Occipital lobe (tissue), 2 donors: Measurements from ENCODE around the gene SLC41A2. TPM values are rescaled to one million over a fixed set of nuclear protein-coding genes. Genes with fewer than 3 reads are reported as not detected.
"Not testable (repeated sequence)": the region's sequence is repeated elsewhere in the genome, so short reads cannot be mapped to it uniquely, and the experiment has no call there.

Source experiments
- DNase-seq: peaks from one replicate; lab custom pipeline; 2025; lab: John Stamatoyannopoulos, UW
- total RNA-seq: library from RNA; depleted of rRNA; stranded (reverse); fragments of >200 nt; gene quantifications from one replicate; pipeline ENCODE4 v1.2.3, GENCODE V29; 2014

SLC41A2 gene
- total RNA-seq, 1 donor from 2014 or later: 190 TPM

DNA sequence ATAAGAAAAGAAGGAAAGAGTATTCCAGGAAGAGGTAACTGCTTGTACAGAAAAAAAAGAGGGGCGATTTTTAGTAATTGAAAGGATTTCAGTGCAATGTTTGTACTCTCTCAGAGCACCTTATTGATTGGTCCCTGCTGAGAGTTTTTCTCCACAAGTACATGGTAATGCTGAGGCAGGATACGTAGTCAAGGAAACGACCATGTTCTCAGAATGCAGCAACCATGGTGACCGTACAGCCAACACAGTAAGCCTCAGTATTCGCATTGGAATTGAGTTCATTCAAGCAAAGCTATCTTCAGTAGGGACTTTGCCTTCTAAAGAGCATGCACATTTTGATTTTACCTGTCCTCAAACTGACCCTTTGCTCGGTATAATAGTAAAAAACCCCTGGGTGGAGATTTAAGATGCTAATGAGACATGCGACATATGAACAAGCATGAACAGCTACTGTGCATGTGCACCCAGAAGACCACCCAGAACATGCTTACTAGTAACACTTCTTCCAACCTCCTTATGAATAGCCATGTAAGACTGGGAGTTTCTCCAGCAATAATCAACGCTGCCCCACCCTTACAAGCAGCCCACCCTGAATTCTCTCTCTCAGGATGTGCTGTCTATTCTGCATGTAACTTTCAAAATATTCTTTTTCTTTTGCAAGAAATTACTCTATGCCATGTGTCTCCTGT is 6.2 kb upstream of the SLC41A2 start:
- DNase-seq: no peak

- DNase-seq: no peak
Observed at GRCh38 chr12:104963757-104964156, 5.7 kb upstream of the SLC41A2 start.

DNA sequence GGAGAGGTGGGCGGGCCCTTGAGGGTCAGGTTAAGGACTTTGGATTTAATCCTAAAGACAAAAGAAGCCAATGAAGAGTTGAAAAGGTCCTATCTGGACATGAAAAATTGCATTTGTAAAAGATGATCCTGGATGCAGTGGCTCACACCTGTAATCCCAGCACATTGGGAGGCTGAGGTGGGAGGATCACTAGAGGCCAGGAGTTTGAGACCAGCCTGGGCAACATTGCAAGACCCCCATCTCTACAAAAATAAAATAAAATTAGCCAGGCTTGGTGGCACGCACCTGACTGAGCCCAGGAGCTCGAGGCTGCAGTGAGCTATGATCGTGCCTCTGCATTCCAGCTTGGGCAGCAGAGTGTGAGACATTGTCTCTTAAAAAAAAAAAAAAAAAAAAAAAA is 2.4 kb upstream of the SLC41A2 start:
- DNase-seq: no peak

- no peak for DNase-seq
Observed at GRCh38 chr12:104959335-104959841, 1.3 kb upstream of the SLC41A2 start.

DNA sequence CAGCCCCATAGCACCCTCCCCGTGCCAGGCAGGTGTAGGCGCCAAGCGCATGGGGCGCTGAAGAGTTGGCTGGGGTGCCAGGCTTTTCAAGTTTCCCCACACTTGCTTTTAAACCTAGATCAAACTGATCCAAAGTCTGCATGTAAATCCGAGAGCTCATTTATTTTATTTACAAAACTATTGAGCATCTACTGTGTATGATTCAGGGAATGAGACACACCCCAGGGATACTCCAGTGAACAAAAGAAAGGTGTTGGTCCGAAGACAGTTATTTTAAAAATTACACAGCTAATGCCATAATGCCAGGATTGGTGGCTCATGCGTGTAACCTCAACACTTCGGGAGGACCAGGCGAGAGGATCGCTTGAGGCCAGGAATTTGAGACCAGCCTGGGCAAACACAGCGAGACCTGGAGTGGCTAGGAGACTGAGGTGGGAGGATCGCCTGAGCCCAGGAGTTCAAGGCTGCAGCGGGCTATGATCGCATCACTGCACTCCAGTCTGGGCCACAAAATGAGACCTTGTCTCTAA is 780 bp upstream of the SLC41A2 start:
- no peak for DNase-seq

DNA sequence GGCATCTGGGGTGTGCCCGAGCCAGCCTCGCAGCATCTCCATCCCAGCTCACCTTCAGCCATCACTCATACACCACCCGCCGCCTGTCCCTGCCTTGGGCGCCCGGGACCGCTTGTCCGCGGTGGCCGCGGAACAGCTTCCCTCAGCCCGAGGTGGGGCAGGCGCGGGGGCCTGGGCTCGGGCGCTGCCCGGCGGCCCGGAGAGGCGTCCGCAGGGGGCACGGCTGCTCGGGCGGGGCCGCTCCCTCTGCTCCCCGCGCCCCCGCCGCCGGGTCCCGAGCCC is 430 bp downstream of the SLC41A2 start:
- no peak for DNase-seq

GRCh38 chr12:104956870-104957718 is 996 bp downstream of the SLC41A2 start:
- no peak for DNase-seq

DNA sequence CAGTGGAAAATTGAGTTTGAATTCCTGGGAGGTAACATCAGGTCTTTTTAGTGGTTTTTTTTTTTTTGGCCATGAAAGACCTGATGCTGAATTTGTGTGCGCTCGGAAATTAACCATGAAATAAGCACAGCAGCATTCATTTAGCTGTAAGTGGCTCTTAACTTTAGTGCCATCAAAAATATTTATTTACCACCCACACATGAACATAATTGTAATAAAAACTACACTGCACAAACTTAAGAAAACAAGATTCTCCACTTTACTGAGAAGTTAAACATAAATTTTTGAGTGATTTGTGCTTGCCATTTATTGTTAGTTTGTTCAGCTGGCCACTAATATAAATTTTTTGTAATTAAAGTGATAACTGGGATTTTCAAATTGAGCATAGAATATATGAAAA is 2.4 kb downstream of the SLC41A2 start:
- no peak for DNase-seq

DNA sequence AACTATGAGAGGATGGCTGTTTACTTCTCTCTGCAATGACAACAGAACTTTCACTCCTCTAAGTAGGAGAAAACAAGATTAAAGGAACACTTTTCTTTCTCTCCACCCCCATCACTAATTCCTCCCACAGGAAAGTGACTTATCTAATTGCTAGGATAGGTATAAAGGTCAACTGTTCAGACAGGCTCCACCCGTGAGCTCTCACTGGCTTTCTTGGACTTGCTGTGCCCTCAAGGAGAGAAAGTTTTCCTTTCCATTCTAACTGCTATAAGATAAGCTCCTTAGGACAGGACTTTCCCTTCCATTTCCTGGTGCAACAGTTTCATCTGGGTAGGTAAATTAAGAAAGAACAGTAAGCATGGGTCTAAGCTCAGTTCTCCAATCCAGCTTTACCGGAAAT is 4.8 kb downstream of the SLC41A2 start:
- DNase-seq: no peak

DNA sequence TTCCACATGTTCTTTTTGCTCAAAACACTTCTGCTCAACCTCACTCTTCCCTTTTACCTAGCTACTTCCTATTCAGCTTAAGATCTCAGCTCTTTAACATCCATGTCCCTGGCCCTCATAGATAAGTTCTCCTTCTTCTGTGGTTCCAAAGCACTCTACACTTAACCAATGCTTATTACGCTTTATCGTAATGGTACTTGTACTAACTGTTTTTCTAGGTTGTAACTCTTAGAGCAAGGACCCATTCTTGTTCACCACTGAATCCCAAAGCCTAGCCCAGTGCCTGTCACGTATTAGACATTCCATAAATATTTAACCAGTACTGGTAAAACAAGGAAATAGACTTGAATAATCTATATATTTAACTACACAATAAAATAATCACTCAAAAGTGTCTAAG is 5.3 kb downstream of the SLC41A2 start:
- DNase-seq: no peak

DNA sequence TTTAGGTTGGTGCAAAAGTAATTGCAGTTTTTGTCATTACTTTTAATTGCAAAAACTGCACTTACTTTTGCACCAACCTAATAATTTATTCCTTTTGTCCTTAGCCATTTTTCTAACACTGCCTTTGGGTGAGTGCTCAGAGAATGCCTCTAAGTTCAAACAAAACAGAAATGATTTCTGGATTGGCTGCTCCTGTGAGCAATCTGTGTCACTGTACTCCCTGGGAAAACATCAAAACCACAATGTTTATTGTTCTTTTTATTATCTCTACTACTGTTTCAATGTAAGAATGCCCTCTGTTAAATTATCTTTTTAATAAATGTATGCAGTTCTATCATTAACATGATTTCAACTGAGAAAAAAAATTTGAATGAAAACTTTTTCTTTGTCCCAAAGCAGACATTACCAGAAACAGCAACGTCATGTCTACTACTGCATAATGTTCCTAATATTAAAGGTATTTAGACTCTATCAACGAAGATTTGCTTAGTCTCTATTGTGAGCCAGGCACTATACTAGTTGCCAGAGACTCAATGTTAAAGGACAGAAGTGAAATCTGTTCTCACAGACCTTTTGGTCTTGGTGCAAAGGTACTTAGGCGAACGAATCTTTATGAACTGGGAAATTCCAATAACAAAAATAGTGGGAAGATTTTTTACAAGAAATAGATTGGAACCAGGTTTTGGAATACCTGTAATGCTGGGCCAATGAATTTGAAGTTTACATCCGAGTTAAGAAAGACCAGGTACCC is 6.2 kb downstream of the SLC41A2 start:
- DNase-seq: no peak

DNA sequence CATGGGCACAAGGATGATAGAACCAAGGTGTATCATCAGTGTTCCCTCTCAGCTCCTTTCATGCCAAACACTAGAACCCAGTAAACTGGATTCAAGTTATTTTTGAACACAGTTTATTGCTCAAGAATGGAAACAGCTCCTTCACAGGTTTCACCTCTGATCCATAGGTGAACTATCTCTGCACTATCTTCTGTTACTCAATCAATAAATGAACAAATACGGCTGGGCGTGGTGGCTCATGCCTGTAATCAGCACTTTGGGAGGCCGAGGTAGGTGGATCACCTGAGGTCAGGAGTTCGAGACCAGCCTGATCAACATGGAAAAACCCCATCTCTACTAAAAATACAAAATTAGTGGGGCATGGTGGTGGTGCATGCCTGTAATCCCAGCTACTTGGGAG is 9.4 kb downstream of the SLC41A2 start:
- not testable (repeated sequence) for DNase-seq

DNA sequence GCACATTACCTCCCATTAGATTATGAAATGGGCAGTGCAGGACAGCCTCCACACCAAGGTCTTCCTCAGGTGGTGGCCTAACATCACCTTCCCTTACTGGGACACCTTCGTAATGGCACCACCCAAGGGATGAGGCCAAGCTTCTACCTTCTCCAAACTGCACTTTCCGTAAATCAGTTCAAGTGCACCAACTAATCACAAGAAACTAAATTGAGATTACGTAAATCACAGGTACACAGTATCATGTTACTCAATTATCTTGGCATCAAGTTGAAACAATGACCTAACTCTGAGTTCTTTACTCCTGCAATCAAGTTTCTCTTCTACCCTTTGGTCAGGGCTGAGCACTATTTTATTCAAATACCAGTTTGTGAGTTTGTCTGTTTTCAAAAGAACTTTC is 13.8 kb downstream of the SLC41A2 start:
- DNase-seq: no peak

DNA sequence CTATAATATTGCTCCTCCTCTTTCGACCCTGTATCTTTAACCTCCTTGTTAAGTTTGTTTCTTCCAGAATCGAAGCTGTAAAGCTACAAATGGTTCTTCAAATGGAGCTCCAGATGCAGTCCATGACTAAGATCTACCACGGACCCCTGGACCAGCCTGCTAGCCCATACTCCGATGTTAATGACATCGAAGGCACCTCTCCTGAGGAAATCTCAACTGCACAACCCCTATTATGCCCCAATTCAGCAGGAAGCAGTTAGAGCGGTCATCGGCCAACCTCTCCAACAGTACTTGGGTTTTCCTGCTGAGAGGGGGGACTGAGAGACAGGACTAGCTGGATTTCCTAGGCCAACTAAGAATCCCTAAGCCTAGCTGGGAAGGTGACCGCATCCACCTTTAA is 14.7 kb downstream of the SLC41A2 start:
- DNase-seq: not testable (repeated sequence)

GRCh38 chr12:104942075-104942474 is 16.0 kb downstream of the SLC41A2 start:
- DNase-seq: no peak

DNA sequence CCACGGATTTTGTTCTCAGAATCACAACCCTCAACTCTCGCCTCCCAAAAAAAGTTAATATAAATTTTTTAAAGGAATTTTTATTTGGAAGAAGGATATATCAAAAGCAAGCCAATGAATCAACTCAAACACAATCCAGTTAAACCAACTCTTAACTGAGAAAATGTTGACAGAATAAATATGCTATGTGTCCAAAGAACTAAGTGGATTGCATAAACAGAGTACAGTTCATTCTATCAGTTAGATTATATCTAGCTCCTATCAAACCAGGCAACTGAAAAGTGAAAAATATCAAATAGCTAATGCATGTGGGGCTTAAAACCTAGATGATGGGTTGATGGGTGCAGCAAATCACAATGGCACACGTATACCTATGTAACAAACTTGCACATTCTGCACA is 16.6 kb downstream of the SLC41A2 start:
- DNase-seq: no peak

DNA sequence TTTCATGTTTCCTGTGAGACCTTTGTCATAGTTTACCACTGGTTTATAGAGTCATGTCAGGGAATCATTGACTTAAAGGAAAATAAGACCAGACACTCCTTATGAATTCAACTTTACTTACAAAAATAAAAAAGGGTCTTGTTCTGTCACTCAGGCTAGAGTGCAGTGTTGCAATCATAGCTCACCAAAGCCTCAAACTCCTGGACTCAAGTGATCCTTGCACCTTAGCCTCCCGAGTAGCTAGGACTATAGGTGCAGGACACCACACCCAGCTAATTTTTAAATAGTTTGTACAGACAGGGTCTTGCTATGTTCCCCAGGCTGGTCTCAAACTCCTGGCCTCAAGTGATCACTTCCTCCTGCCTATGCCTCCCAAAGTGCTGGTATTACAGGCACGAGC is 19.0 kb downstream of the SLC41A2 start:
- no peak for DNase-seq

DNA sequence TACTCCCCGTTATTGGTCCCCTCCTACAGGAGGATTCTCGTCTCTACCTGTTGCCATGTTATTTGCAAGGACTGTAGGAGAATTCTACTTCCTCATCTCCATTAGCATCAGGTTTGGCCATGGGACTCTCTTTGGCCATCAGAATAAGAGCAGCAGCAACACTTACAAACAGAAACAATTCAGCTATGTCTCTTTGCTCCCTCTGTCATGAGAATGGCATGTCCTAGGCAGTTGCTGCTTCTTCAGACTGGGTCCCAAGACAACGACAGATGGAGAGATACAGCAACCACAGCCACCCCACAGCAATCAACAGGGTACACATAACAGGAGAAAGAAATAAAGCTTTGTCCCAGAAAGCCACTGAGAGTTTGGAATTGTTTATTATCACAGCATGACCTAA is 19.7 kb downstream of the SLC41A2 start:
- no peak for DNase-seq

DNA sequence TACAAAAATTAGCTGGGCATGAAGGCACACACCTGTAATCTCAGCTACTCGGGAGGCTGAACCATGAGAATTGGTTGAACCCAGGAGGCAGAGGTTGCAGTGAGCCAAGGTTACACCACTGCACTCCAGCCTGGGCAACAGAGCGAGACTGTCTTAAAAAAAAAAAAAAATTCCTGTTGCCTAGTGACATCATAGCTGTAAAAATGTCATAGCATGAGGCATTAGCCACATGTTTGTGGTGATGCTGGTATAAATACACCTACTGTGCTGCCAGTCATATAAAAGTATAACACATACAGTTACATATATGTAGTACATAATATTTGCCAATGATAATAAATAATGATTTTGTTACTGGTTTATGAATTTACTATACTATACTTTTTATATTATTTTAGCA is 22.2 kb downstream of the SLC41A2 start:
- DNase-seq: no peak

GRCh38 chr12:104933778-104934177 is 24.3 kb downstream of the SLC41A2 start:
- DNase-seq: no peak

DNA sequence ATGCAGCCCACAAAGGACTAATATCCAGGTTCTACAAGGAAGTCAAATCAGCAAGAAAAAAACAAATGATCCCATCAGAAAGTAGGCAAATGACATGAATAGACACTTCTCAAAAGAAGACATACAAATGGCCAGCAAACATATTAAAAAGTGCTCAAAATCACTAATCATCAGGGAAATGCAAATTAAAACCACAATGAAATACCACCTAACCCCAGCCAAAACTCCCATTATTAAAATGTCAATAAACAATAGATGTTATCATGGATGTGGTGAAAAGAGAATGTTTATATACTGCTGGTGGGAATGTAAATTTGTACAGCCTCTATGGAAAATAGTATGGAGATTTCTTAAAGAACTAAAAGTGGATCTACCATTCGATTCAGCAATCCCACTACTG is 25.0 kb downstream of the SLC41A2 start:
- DNase-seq: no peak
